ENCODE measurements around the gene PLIN1.

DNA sequence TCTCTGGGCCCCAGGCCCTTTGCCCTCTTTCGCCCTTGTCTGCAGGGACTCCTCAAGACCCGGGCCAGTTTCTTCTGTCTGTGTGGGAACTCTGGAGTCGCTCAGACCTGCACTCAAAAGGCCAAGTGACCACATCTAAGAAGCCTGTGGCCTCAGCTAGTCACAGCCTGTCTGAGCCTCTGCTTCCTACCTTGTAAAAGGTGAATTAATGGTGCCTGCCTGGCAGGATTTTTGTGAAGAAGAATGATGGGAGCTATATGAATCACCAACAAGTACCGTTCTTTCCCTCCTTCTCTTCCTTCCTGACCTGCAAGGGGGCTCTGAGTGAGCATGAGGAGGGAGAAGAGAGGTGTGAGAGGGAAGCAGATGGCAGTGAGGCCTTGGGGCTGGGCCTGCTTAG is 7.5 kb downstream of the PLIN1 start:
- TF ChIP-seq, protein P1, sequence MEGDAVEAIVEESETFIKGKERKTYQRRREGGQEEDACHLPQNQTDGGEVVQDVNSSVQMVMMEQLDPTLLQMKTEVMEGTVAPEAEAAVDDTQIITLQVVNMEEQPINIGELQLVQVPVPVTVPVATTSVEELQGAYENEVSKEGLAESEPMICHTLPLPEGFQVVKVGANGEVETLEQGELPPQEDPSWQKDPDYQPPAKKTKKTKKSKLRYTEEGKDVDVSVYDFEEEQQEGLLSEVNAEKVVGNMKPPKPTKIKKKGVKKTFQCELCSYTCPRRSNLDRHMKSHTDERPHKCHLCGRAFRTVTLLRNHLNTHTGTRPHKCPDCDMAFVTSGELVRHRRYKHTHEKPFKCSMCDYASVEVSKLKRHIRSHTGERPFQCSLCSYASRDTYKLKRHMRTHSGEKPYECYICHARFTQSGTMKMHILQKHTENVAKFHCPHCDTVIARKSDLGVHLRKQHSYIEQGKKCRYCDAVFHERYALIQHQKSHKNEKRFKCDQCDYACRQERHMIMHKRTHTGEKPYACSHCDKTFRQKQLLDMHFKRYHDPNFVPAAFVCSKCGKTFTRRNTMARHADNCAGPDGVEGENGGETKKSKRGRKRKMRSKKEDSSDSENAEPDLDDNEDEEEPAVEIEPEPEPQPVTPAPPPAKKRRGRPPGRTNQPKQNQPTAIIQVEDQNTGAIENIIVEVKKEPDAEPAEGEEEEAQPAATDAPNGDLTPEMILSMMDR (IDR thresholded peaks at IDR 0.05; ENCODE audit: insufficient read depth, low read depth, low read length), result no peak
- TF ChIP-seq EZH2 (IDR thresholded peaks at IDR 0.05; ENCODE audit: insufficient read depth, low read length), result no peak
